ENCODE results near the gene PSMD9. TPM values are rescaled to one million over a fixed set of nuclear protein-coding genes. Genes with fewer than 3 reads are reported as not detected.

Gene PSMD9
- total RNA-seq, 4 donors from 2014 or later, result 54.8 to 79.5 (median 70.7) TPM

GRCh38 chr12:121899590-121899989, 11.0 kb downstream of the PSMD9 start:
- Histone ChIP-seq H3K9me3 (no peaks in the 10 kb centered on the region), H3K27me3 (no peaks in the 10 kb centered on the region), H3K27ac (no peak overlapping the region), H3K36me3 (peaks cover 0 to 100% of the 10 kb centered on the region in 2 donors), H3K4me1 (peaks cover 0 to 2% (median 0%) of the 10 kb centered on the region in 3 donors), H3K4me3 (no peak overlapping the region)
- no CpG with 5 or more reads among the region's 14 CpGs for WGBS, 2 donors (ENCODE audit: low coverage in 1 of 2)
- TF ChIP-seq POLR2AphosphoS5 (IDR thresholded peaks at IDR 0.05), result no peak
- TF ChIP-seq CTCF (IDR thresholded peaks at IDR 0.05), result no peak
- TF ChIP-seq EP300 (IDR thresholded peaks at IDR 0.05), result no peak
- TF ChIP-seq POLR2A (IDR thresholded peaks at IDR 0.05), result no peak
- no peak for ATAC-seq

- H3K4me3 ChIP-seq, result no peak overlapping the region
- H3K4me1 ChIP-seq, result no peaks in the 10 kb centered on the region
- WGBS, 2 donors (ENCODE audit: low coverage in 1 of 2), result no CpG with 5 or more reads among the region's 2 CpGs
- H3K9me3 ChIP-seq, result no peaks in the 10 kb centered on the region
- no peaks in the 10 kb centered on the region for H3K27me3 ChIP-seq
- H3K36me3 ChIP-seq, result peaks cover 0 to 100% of the 10 kb centered on the region in 2 donors
- TF ChIP-seq CTCF (IDR thresholded peaks at IDR 0.05) (no peak), POLR2A (IDR thresholded peaks at IDR 0.05) (no peak), EP300 (IDR thresholded peaks at IDR 0.05) (no peak)
- no peak overlapping the region for H3K27ac ChIP-seq
- no peak for ATAC-seq
Measured at GRCh38 chr12:121903202-121903601, 14.6 kb downstream of the PSMD9 start.

- no peaks in the 10 kb centered on the region for H3K4me1 ChIP-seq
- no peaks in the 10 kb centered on the region for H3K27me3 ChIP-seq
- ATAC-seq, result no peak
- H3K27ac ChIP-seq, result no peak overlapping the region
- H3K36me3 ChIP-seq, result peaks cover 0 to 100% of the 10 kb centered on the region in 2 donors
- 65% methylated on average over 3 to 4 of the region's 4 CpGs for WGBS, 2 donors (ENCODE audit: low coverage in 1 of 2)
- H3K4me3 ChIP-seq, result no peak overlapping the region
- TF ChIP-seq POLR2A (IDR thresholded peaks at IDR 0.05) (no peak), POLR2AphosphoS5 (IDR thresholded peaks at IDR 0.05) (no peak), EP300 (IDR thresholded peaks at IDR 0.05) (no peak), CTCF (IDR thresholded peaks at IDR 0.05) (no peak)
- H3K9me3 ChIP-seq, result no peaks in the 10 kb centered on the region
Measured at GRCh38 chr12:121905746-121906145, 17.2 kb downstream of the PSMD9 start.

GRCh38 chr12:121908702-121909101, 20.1 kb downstream of the PSMD9 start:
- Histone ChIP-seq H3K4me1 (no peaks in the 10 kb centered on the region), H3K4me3 (no peak overlapping the region), H3K27me3 (no peaks in the 10 kb centered on the region), H3K36me3 (peaks cover 0 to 96% of the 10 kb centered on the region in 2 donors), H3K27ac (no peak overlapping the region), H3K9me3 (no peaks in the 10 kb centered on the region)
- no peak for TF ChIP-seq POLR2AphosphoS5 (IDR thresholded peaks at IDR 0.05)
- no peak for TF ChIP-seq POLR2A (IDR thresholded peaks at IDR 0.05)
- TF ChIP-seq CTCF (IDR thresholded peaks at IDR 0.05), result no peak
- TF ChIP-seq EP300 (IDR thresholded peaks at IDR 0.05), result no peak
- 54 to 69% methylated on average over 2 of the region's 2 CpGs for WGBS, 2 donors (ENCODE audit: low coverage in 1 of 2)
- ATAC-seq, result no peak

- Histone ChIP-seq H3K27me3 (no peaks in the 10 kb centered on the region), H3K36me3 (peaks cover 0 to 96% of the 10 kb centered on the region in 2 donors), H3K4me3 (no peak overlapping the region), H3K4me1 (no peaks in the 10 kb centered on the region), H3K9me3 (no peaks in the 10 kb centered on the region), H3K27ac (no peak overlapping the region)
- ATAC-seq, result no peak
- 90 to 95% methylated on average over 5 to 7 of the region's 14 CpGs for WGBS, 2 donors (ENCODE audit: low coverage in 1 of 2)
- TF ChIP-seq CTCF (IDR thresholded peaks at IDR 0.05) (no peak), EP300 (IDR thresholded peaks at IDR 0.05) (no peak), POLR2AphosphoS5 (IDR thresholded peaks at IDR 0.05) (no peak), POLR2A (IDR thresholded peaks at IDR 0.05) (no peak)
Measured at GRCh38 chr12:121911824-121912585, 23.4 kb downstream of the PSMD9 start.

All from gastroesophageal sphincter (tissue), 4 donors.